HL-60/S4 treated with retinoic acid at 250 ng/mL for 4 days and 3 days (cell line): ENCODE data around the gene SOX8.
"Not testable (repeated sequence)": the region's sequence is repeated elsewhere in the genome, so short reads cannot be mapped to it uniquely, and the experiment has no call there.

Experiments
- in situ Hi-C: fragments of 300-500 bp; cut with MboI; formaldehyde crosslinking; loops from 2 replicates; pipeline ENCODE4 v1.7.0; 2022; ENCODE audit warnings: low sequenced_read_pairs

SOX8 gene

GRCh38 chr16:1021553-1022160 lies 40.1 kb downstream of the SOX8 start:
- in situ Hi-C loops: no loop called here

GRCh38 chr16:1022466-1022865 lies 40.9 kb downstream of the SOX8 start:
- in situ Hi-C loops: no loop called here

GRCh38 chr16:1024138-1024537 lies 42.6 kb downstream of the SOX8 start:
- in situ Hi-C loops: no loop called here

GRCh38 chr16:1025183-1025809 lies 43.7 kb downstream of the SOX8 start:
- in situ Hi-C loops: not testable (repeated sequence)

GRCh38 chr16:1026057-1026783 lies 44.6 kb downstream of the SOX8 start:
- in situ Hi-C loops: no loop called here

- in situ Hi-C loops: no loop called here
Observed at GRCh38 chr16:1026784-1027500, 45.4 kb downstream of the SOX8 start.

- in situ Hi-C loops: no loop called here
Observed at GRCh38 chr16:1027501-1027815, 45.9 kb downstream of the SOX8 start.

GRCh38 chr16:1028056-1028455 lies 46.5 kb downstream of the SOX8 start:
- in situ Hi-C loops: no loop called here

GRCh38 chr16:1028524-1029258 lies 47.1 kb downstream of the SOX8 start:
- in situ Hi-C loops: no loop called here

GRCh38 chr16:1029259-1029545 lies 47.6 kb downstream of the SOX8 start:
- in situ Hi-C loops: no loop called here

- in situ Hi-C loops: no loop called here
Observed at GRCh38 chr16:1030473-1030901, 48.9 kb downstream of the SOX8 start.

GRCh38 chr16:1031666-1032065 lies 50.1 kb downstream of the SOX8 start:
- in situ Hi-C loops: no loop called here

GRCh38 chr16:1032607-1033006 lies 51.0 kb downstream of the SOX8 start:
- in situ Hi-C loops: no loop called here

- in situ Hi-C loops: no loop called here
Observed at GRCh38 chr16:1033128-1033679, 51.6 kb downstream of the SOX8 start.

GRCh38 chr16:1034230-1035065 lies 52.9 kb downstream of the SOX8 start:
- in situ Hi-C loops: no loop called here

- in situ Hi-C loops: no loop called here
Observed at GRCh38 chr16:1035066-1035415, 53.5 kb downstream of the SOX8 start.

GRCh38 chr16:1036166-1036565 lies 54.6 kb downstream of the SOX8 start:
- in situ Hi-C loops: no loop called here
